GM12865 (cell line): Measurements from ENCODE around the gene FOXF2.
"Not testable (repeated sequence)": the region's sequence is repeated elsewhere in the genome, so short reads cannot be mapped to it uniquely, and the experiment has no call there.

Experiments used
- DNase-seq: peaks from one replicate; pipeline ENCODE4 v3.0.0; 2010; ENCODE audit warnings: low read depth
- H3K4me3 ChIP-seq: 2 replicates; pipeline ENCODE4 v1.5.1; 2011; ENCODE audit warnings: mild to moderate bottlenecking, low read depth, low read length, control low read depth
- TF ChIP-seq, protein P1 (sequence below): IDR thresholded peaks from 2 replicates; pipeline ENCODE4 v1.5.1; 2011; ENCODE audit warnings: low read length, control low read depth, low read depth, inconsistent platforms; ENCODE audit not compliant: insufficient read depth; ENCODE audit errors: missing control alignments

The FOXF2 gene

DNA sequence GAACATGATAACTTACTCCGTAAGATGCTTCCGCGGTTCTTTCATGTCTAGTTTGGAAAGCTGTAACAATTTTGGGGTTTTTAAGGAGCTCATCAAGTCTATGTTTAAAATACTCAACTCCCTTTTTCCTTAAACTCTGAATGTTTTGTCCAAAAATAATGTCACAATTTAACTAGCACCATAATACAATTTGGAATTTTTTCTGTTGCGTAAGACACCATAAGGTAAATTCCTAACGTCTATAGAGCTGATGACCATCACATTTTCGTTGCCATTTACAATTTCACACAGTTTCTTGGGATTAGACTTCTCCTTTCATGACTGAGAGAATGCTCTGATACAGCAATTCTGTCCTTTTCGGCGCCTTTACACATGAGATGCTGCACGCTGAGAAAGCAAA is 26.7 kb upstream of the FOXF2 start:
- DNase-seq: no peak
- H3K4me3 ChIP-seq: no peak overlapping the region
- TF ChIP-seq, protein P1, sequence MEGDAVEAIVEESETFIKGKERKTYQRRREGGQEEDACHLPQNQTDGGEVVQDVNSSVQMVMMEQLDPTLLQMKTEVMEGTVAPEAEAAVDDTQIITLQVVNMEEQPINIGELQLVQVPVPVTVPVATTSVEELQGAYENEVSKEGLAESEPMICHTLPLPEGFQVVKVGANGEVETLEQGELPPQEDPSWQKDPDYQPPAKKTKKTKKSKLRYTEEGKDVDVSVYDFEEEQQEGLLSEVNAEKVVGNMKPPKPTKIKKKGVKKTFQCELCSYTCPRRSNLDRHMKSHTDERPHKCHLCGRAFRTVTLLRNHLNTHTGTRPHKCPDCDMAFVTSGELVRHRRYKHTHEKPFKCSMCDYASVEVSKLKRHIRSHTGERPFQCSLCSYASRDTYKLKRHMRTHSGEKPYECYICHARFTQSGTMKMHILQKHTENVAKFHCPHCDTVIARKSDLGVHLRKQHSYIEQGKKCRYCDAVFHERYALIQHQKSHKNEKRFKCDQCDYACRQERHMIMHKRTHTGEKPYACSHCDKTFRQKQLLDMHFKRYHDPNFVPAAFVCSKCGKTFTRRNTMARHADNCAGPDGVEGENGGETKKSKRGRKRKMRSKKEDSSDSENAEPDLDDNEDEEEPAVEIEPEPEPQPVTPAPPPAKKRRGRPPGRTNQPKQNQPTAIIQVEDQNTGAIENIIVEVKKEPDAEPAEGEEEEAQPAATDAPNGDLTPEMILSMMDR: no peak

DNA sequence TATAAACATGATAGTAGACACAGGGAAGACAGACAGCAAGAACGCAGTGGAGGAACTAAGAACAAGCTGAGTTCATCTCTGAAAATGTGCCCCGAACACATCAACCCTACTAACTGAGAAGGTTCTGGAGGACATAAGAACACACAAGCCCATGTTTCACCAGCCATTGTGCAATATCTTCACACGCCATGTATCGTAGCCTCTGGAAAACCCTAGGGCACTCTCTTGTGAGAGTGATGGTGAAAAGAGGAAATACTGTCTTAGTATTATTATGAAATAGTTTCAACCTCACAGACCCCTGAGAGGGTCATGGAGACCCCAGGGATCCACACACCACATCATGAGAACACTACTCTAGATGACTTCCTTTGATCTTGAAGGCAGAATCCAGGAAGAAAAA is 26.1 kb upstream of the FOXF2 start:
- no peak overlapping the region for H3K4me3 ChIP-seq
- DNase-seq: no peak

DNA sequence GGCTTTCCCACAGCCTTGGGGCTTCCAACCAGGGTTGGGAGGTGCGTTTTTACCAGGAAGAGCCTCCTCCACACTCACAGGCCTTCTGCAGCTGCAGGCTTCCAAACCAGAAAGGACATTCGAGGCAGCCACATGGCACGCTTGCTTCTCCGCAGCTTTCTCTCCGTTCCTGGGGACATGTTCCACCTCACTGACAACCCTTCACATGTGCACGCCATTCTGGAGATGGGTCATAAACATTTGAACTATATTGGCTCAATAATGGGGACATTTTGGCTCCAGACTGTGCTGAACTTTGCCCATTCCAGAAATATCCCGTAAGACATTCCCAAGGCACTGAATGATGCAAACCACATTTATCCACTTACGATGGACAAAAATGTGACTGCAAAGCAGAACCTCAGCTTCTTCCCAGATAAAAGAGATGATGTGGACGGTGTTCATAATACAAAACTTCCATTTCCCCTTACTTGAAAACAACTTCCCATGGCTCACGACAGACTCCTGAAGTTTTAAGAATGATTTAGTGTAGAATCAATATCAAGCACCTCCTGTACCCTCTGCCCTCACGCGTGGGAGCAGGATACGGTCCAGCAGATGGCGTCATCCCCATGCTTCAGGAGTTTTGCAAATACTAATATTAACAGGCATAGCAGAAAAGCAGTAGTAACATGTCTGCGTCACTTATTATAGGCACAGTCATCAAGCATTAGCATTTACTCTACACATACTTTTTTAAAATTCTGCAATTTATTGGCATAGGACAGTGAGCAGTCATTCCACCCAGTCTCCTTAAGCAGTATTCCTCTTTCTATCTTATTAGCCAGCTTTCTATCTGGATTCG is 25.4 kb upstream of the FOXF2 start:
- DNase-seq: no peak
- TF ChIP-seq, protein P1: no peak
- H3K4me3 ChIP-seq: no peak overlapping the region

More for the DNA sequence above, 26.1 kb upstream of the FOXF2 start:
- TF ChIP-seq, protein P1: no peak

DNA sequence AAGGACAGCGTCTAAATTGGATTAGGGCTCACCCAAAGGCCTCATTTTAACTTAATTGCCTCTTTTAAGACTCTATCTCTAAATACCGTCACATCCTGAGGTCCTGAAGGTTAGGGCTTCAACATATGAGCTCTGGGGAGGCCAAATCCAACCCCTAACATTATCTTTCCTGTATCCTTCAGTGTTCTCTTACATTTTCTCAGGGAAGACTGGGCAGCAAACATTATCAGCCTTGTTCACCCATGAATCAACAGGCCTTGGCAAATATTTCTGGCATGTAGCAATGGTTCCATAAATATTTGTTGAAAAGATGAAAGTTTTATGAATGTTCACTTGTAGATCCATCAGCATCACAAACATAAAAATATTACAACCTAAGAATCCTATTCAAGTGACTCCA is 24.6 kb upstream of the FOXF2 start:
- no peak for DNase-seq
- TF ChIP-seq, protein P1: no peak
- H3K4me3 ChIP-seq: no peak overlapping the region

DNA sequence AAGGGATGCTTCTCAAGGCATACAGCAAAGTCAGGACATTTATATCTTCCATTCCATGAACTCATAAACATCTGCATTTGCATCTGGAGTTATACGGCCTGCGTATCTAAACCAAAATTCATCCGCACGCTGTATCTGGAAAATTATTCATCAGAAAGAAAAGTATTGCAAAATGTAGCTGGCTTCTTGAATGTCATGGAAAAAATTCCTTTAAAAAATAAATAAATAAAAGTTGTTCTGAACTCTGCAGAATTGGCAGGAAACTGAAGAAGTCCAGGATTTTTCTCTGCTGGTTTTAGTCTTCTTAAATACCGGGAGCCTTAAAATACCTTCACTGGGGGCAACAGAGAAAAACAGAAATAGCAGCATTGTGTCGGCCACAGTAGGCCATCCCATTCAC is 23.7 kb upstream of the FOXF2 start:
- TF ChIP-seq, protein P1: no peak
- no peak overlapping the region for H3K4me3 ChIP-seq
- DNase-seq: no peak

DNA sequence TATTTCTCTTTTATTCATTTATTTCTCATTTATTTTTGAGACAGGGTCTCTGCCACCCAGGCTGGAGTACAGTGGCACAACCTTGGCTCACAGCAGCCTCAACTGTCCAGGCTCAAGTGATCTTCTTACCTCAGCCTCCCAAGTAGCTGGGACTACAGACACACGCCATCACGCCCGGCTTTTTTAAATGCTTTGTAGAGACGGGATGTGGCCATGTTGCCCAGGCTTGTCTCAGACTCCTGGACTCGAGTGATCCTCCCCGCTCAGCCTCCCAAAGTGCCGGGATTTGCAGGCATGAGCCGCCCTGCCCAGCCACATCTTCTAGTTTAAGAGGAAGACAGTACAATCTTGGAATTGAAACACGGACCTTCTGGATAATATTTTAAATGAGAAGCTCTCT is 21.6 kb upstream of the FOXF2 start:
- DNase-seq: no peak
- TF ChIP-seq, protein P1: no peak

DNA sequence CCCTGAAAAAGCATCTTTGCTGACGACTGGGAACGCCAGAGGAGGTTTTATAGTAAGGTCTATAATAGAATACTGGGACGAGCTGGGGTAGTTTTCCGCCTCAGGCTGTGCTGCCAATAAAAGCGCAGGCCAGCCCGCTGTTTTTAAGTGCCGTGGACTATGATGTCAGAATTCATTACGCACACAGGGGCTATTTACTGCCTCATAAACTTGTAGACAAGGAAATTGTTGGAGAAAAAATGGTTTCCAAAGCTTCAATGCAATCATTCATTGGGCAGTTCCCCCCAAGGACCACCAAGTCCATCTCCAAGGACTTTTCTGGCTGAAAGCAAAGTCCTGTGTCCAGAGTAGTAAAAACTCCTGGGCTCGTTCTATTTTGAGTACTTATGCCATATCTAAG is 20.4 kb upstream of the FOXF2 start:
- no peak for DNase-seq
- no peak overlapping the region for H3K4me3 ChIP-seq
- TF ChIP-seq, protein P1: no peak

More for the DNA sequence above, 21.6 kb upstream of the FOXF2 start:
- H3K4me3 ChIP-seq: no peak overlapping the region

DNA sequence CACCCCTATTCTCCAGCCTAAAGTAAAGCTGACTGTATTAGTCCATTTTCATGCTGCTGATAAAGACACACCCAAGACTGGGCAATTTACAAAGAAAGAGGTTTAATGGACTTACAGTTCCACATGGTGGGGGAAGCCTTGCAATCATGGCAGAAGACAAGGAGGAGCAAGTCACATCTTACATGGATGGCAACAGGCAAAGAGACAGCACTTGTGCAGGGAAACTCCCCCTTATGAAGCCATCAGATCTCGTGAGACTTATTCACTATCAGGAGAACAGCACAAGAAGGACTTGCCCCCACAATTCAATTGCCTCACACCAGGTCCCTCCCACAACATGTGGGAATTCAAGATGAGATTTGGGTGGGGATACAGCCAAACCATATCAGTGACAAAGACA is 19.7 kb upstream of the FOXF2 start:
- H3K4me3 ChIP-seq: not testable (repeated sequence)

More for the DNA sequence above, 19.7 kb upstream of the FOXF2 start:
- DNase-seq: not testable (repeated sequence)
